HCT116 (cell line): Measurements from ENCODE around the gene MAP3K4. TPM values are rescaled to one million over a fixed set of nuclear protein-coding genes. Genes with fewer than 3 reads are reported as not detected.

Experiments
- ATAC-seq: fragments of 200-7000 bp; cut with Tn5 transposase; 2 replicates; pipeline ENCODE4 v1.9.1; 2020; ENCODE audit warnings: mild to moderate bottlenecking, moderate library complexity
- BruUV-seq: library from RNA; stranded (reverse); fragments of 400-500 nt; replicated peaks from 2 replicates; lab custom pipeline; 2021; lab: Mats Ljungman, UMichigan
- CTCF ChIA-PET: fragments of 300-600 bp; sonication (Branson Sonifier 250); formaldehyde crosslinking; loops from one replicate; lab custom pipeline; 2021; ENCODE audit warnings: antibody characterized with exemption; lab: Charles Lee
- POLR2A ChIA-PET: fragments of 300-600, 350-600 bp; sonication (Branson Sonifier 250); formaldehyde crosslinking; loops from one replicate; lab custom pipeline; 2021; ENCODE audit warnings: antibody characterized with exemption; lab: Charles Lee
- RAD21 ChIA-PET, 2 experiments: fragments of 300-600 bp; sonication (Branson Sonifier 250); formaldehyde crosslinking; loops; one replicate each; lab custom pipeline; 2023; ENCODE audit warnings: low total read pairs in 2 of 2; ENCODE audit not compliant: uncharacterized antibody in 2 of 2, unreplicated experiment in 2 of 2, low non-redundant PET in 1 of 2; lab: Charles Lee
- DNase-seq: peaks from one replicate; pipeline ENCODE4 v3.0.0-alpha.2; 2010; ENCODE audit warnings: low read depth, low spot score
- H2AFZ ChIP-seq: fragments of 200-600 bp; shearing (Covaris generic), sonication (generic); 2 replicates; pipeline ENCODE4 v1.6.1; 2017; ENCODE audit warnings: low read depth, mixed run types, mixed read lengths, antibody characterized with exemption, low read length; ENCODE audit not compliant: poor library complexity, severe bottlenecking
- H3K27ac ChIP-seq: 2 replicates; pipeline ENCODE4 v1.5.1; 2012; ENCODE audit warnings: low read depth, low read length
- H3K27me3 ChIP-seq: fragments of 200-600 bp; sonication (generic); 2 replicates; pipeline ENCODE4 v1.6.1; 2016; ENCODE audit warnings: mixed run types, low read length, mixed read lengths; ENCODE audit not compliant: insufficient read depth
- H3K36me3 ChIP-seq, 2 experiments: fragments of 200-500 bp in 1 of 2; fragments of 200-600 bp in 1 of 2; sonication (Bioruptor generic) in 1 of 2; sonication (generic) in 1 of 2; 2 replicates each; pipeline versions ENCODE4 v1.5.1 to v1.6.1; 2014 to 2016; ENCODE audit warnings: low read length in 2 of 2, inconsistent platforms in 1 of 2, mixed read lengths in 1 of 2, mixed run types in 1 of 2; ENCODE audit not compliant: insufficient read depth in 2 of 2, control insufficient read depth in 1 of 2
- H3K4me1 ChIP-seq, 2 experiments: fragments of 200-600 bp in 1 of 2; sonication (generic) in 1 of 2; 2 replicates each; pipeline versions ENCODE4 v1.5.1 to v1.6.1; 2012 to 2017; ENCODE audit warnings: low read length in 2 of 2, inconsistent platforms in 1 of 2, mild to moderate bottlenecking in 1 of 2, mixed read lengths in 1 of 2, mixed run types in 1 of 2, moderate library complexity in 1 of 2; ENCODE audit not compliant: insufficient read depth in 2 of 2, control insufficient read depth in 1 of 2
- H3K4me2 ChIP-seq: fragments of 200-600 bp; sonication (generic); 2 replicates; pipeline ENCODE4 v1.6.1; 2017; ENCODE audit warnings: mixed run types, low read length, mixed read lengths
- H3K4me3 ChIP-seq, 2 experiments: fragments of 200-600 bp in 1 of 2; sonication (generic) in 1 of 2; replicated peaks in 1 of 2; 2 replicates each; pipeline ENCODE4 v1.5.1; 2011 to 2016; ENCODE audit warnings: low read length in 2 of 2, control low read depth in 1 of 2, low read depth in 1 of 2, mild to moderate bottlenecking in 1 of 2, mixed read lengths in 1 of 2, mixed run types in 1 of 2
- H3K79me2 ChIP-seq: fragments of 200-600 bp; sonication (generic); 2 replicates; pipeline ENCODE4 v1.6.1; 2017; ENCODE audit warnings: mild to moderate bottlenecking, mixed run types, low read length, moderate library complexity, mixed read lengths; ENCODE audit not compliant: insufficient read depth
- H3K9ac ChIP-seq: fragments of 200-600 bp; sonication (generic); 2 replicates; pipeline ENCODE4 v1.6.1; 2016; ENCODE audit warnings: low read length, mixed read lengths
- H3K9me2 ChIP-seq: fragments of 200-600 bp; sonication (generic), shearing (Covaris generic); 2 replicates; pipeline ENCODE4 v1.6.1; 2017; ENCODE audit warnings: mixed run types, mild to moderate bottlenecking, moderate library complexity; ENCODE audit not compliant: insufficient read depth
- H3K9me3 ChIP-seq, 2 experiments: fragments of 200-500 bp in 1 of 2; fragments of 200-600 bp in 1 of 2; sonication (Bioruptor generic) in 1 of 2; sonication (generic) in 1 of 2; 2 replicates each; pipeline ENCODE4 v1.6.1; 2014 to 2017; ENCODE audit warnings: low read length in 2 of 2, mixed read lengths in 2 of 2, inconsistent platforms in 1 of 2, low read depth in 1 of 2, mild to moderate bottlenecking in 1 of 2, mixed run types in 1 of 2, moderate library complexity in 1 of 2; ENCODE audit not compliant: control insufficient read depth in 1 of 2, insufficient read depth in 1 of 2
- H4K20me1 ChIP-seq: fragments of 200-600 bp; sonication (generic), shearing (Covaris generic); 2 replicates; pipeline ENCODE4 v1.6.1; 2017; ENCODE audit warnings: mixed run types, mild to moderate bottlenecking, moderate library complexity; ENCODE audit not compliant: insufficient read depth
- CBX3 ChIP-seq: IDR thresholded peaks from 2 replicates; pipeline ENCODE4 v1.6.1; 2012; ENCODE audit warnings: low read depth
- CEBPB ChIP-seq: IDR thresholded peaks from 2 replicates; pipeline ENCODE4 v1.6.1; 2012; ENCODE audit warnings: low read depth
- EGR1 ChIP-seq: IDR thresholded peaks from 2 replicates; pipeline ENCODE4 v1.6.1; 2012; ENCODE audit warnings: low read depth
- FOSL1 ChIP-seq: IDR thresholded peaks from 2 replicates; pipeline ENCODE4 v1.6.1; 2012; ENCODE audit warnings: low read depth
- JUND ChIP-seq: IDR thresholded peaks from 2 replicates; pipeline ENCODE4 v1.6.1; 2012
- POLR2A ChIP-seq: IDR thresholded peaks from 2 replicates; pipeline ENCODE4 v1.7.0; 2011; ENCODE audit warnings: borderline replicate concordance; ENCODE audit not compliant: insufficient read depth, insufficient read length; ENCODE audit errors: extremely low read depth
- POLR2AphosphoS5 ChIP-seq: IDR thresholded peaks from 2 replicates; pipeline ENCODE4 v1.6.1; 2011; ENCODE audit warnings: mild to moderate bottlenecking, low read depth, low read length, moderate library complexity
- RAD21 ChIP-seq: IDR thresholded peaks from 2 replicates; pipeline ENCODE4 v1.6.1; 2012; ENCODE audit warnings: low read depth, mild to moderate bottlenecking
- SP1 ChIP-seq: IDR thresholded peaks from 2 replicates; pipeline ENCODE4 v1.6.1; 2012; ENCODE audit warnings: low read depth
- SRF ChIP-seq: IDR thresholded peaks from 2 replicates; pipeline ENCODE4 v1.6.1; 2012; ENCODE audit warnings: low read depth
- YY1 ChIP-seq: IDR thresholded peaks from 2 replicates; pipeline ENCODE4 v1.6.1; 2011; ENCODE audit warnings: low read length, low read depth, moderate library complexity, mild to moderate bottlenecking; ENCODE audit not compliant: insufficient replicate concordance; ENCODE audit errors: extremely low read depth
- ZNF274 ChIP-seq: fragments of 200-500 bp; sonication (Bioruptor generic); IDR thresholded peaks from 2 replicates; pipeline ENCODE4 v1.6.1; 2014; ENCODE audit warnings: mild to moderate bottlenecking, low read depth, low read length, inconsistent platforms
- intact Hi-C: fragments of 100-400 bp; cut with micrococcal nuclease; formaldehyde crosslinking; loops from 2 replicates; pipeline ENCODE4 v1.10.0; 2022
- total RNA-seq: library from RNA; stranded (reverse); gene quantifications from one replicate; pipeline ENCODE4 v1.2.1, GENCODE V29; 2021; ENCODE audit not compliant: unreplicated experiment
- TF ChIP-seq, protein P1 (sequence below): IDR thresholded peaks from 2 replicates; pipeline ENCODE4 v1.6.1; 2012; ENCODE audit warnings: low read depth
- TF ChIP-seq, protein P2 (sequence below): IDR thresholded peaks from 2 replicates; pipeline ENCODE4 v1.6.1; 2012
- TF ChIP-seq, protein P3 (sequence below), 3 experiments: fragments of 200-600 bp in 1 of 3; sonication (generic) in 1 of 3; IDR thresholded peaks in 2 of 3; conservative IDR thresholded peaks in 1 of 3; 2 replicates each; pipeline ENCODE4 v1.5.1; 2012 to 2017; ENCODE audit warnings: low read depth in 2 of 3, low read length in 2 of 3, antibody characterized with exemption in 1 of 3, borderline replicate concordance in 1 of 3, control low read depth in 1 of 3, mild to moderate bottlenecking in 1 of 3, mixed read lengths in 1 of 3, mixed run types in 1 of 3, moderate library complexity in 1 of 3; ENCODE audit not compliant: insufficient read depth in 1 of 3
- TF ChIP-seq, protein P4 (sequence below): IDR thresholded peaks from 2 replicates; pipeline ENCODE4 v1.6.1; 2012
- TF ChIP-seq, protein P5 (sequence below): IDR thresholded peaks from 2 replicates; pipeline ENCODE4 v1.6.1; 2011; ENCODE audit warnings: mild to moderate bottlenecking, low read length, moderate library complexity; ENCODE audit not compliant: insufficient replicate concordance; ENCODE audit errors: extremely low read depth

The MAP3K4 gene
- total RNA-seq, 1 experiment from 2014 or later, result 46.5 TPM

DNA sequence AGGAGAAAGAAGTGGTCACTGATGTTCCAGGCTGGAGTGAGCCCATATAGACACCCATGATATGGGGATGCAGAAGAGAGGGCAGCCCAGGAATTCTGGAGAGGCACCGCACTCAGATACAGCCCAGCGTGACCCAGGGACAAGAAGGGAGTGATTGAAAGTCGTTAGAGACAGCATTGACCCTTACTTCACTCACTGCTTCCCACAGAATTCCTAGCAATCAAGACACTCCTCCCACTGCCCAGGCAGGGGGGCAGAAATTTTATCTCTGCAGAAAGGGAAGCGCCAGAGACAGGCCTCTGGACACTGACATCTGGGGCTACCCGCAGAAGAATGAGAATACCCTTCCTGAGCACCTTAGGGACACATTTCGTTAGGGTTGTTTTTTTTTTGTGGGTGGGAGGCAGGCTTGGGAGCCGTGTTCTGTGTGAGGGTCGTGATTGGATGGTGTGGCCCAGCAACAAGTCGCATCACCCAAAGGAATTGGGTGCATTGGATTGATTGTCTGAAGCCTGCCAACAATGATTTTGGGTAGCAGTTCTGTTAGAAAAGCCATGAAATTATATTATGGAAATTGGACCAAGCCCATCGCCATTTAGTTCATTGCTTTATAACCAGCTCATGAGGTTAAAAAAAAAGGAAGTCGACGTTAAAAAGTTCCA lies 45.9 kb upstream of the MAP3K4 start:
- no peaks in the 10 kb centered on the region for H3K36me3 ChIP-seq
- no peak overlapping the region for H3K27ac ChIP-seq
- no peak for DNase-seq
- ATAC-seq, result peak; percentile 61; the same call in 1 of the 2 replicates
- no peaks in the 10 kb centered on the region for H3K9me3 ChIP-seq
- no peaks in the 10 kb centered on the region for H3K9me2 ChIP-seq
- no peaks in the 10 kb centered on the region for H3K27me3 ChIP-seq
- POLR2A ChIA-PET, result no interaction called here
- H3K4me1 ChIP-seq, result no peaks in the 10 kb centered on the region
- RAD21 ChIA-PET, result no interaction called here
- H3K9ac ChIP-seq, result no peak overlapping the region
- TF ChIP-seq SRF, result no peak
- no peak for TF ChIP-seq YY1
- no peak for TF ChIP-seq ZNF274
- TF ChIP-seq RAD21, result no peak
- no peak for TF ChIP-seq CEBPB
- no peak for TF ChIP-seq JUND
- no peak for TF ChIP-seq SP1
- TF ChIP-seq, protein P1, sequence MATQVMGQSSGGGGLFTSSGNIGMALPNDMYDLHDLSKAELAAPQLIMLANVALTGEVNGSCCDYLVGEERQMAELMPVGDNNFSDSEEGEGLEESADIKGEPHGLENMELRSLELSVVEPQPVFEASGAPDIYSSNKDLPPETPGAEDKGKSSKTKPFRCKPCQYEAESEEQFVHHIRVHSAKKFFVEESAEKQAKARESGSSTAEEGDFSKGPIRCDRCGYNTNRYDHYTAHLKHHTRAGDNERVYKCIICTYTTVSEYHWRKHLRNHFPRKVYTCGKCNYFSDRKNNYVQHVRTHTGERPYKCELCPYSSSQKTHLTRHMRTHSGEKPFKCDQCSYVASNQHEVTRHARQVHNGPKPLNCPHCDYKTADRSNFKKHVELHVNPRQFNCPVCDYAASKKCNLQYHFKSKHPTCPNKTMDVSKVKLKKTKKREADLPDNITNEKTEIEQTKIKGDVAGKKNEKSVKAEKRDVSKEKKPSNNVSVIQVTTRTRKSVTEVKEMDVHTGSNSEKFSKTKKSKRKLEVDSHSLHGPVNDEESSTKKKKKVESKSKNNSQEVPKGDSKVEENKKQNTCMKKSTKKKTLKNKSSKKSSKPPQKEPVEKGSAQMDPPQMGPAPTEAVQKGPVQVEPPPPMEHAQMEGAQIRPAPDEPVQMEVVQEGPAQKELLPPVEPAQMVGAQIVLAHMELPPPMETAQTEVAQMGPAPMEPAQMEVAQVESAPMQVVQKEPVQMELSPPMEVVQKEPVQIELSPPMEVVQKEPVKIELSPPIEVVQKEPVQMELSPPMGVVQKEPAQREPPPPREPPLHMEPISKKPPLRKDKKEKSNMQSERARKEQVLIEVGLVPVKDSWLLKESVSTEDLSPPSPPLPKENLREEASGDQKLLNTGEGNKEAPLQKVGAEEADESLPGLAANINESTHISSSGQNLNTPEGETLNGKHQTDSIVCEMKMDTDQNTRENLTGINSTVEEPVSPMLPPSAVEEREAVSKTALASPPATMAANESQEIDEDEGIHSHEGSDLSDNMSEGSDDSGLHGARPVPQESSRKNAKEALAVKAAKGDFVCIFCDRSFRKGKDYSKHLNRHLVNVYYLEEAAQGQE, result no peak
- TF ChIP-seq, protein P2, sequence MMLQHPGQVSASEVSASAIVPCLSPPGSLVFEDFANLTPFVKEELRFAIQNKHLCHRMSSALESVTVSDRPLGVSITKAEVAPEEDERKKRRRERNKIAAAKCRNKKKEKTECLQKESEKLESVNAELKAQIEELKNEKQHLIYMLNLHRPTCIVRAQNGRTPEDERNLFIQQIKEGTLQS, result no peak
- TF ChIP-seq, protein P3, sequence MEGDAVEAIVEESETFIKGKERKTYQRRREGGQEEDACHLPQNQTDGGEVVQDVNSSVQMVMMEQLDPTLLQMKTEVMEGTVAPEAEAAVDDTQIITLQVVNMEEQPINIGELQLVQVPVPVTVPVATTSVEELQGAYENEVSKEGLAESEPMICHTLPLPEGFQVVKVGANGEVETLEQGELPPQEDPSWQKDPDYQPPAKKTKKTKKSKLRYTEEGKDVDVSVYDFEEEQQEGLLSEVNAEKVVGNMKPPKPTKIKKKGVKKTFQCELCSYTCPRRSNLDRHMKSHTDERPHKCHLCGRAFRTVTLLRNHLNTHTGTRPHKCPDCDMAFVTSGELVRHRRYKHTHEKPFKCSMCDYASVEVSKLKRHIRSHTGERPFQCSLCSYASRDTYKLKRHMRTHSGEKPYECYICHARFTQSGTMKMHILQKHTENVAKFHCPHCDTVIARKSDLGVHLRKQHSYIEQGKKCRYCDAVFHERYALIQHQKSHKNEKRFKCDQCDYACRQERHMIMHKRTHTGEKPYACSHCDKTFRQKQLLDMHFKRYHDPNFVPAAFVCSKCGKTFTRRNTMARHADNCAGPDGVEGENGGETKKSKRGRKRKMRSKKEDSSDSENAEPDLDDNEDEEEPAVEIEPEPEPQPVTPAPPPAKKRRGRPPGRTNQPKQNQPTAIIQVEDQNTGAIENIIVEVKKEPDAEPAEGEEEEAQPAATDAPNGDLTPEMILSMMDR (IDR thresholded peaks at IDR 0.05 in 2 of 3, conservative IDR thresholded peaks at IDR 0.05 in 1 of 3; ENCODE audit: borderline replicate concordance in 1 of 3, insufficient read depth in 1 of 3, low read depth in 2 of 3, low read length in 2 of 3), result no peak
- TF ChIP-seq POLR2A, result no peak
- TF ChIP-seq EGR1, result no peak
- TF ChIP-seq, protein P4, sequence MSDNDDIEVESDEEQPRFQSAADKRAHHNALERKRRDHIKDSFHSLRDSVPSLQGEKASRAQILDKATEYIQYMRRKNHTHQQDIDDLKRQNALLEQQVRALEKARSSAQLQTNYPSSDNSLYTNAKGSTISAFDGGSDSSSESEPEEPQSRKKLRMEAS, result no peak
- TF ChIP-seq CBX3, result no peak
- TF ChIP-seq POLR2AphosphoS5, result no peak
- TF ChIP-seq, protein P5, sequence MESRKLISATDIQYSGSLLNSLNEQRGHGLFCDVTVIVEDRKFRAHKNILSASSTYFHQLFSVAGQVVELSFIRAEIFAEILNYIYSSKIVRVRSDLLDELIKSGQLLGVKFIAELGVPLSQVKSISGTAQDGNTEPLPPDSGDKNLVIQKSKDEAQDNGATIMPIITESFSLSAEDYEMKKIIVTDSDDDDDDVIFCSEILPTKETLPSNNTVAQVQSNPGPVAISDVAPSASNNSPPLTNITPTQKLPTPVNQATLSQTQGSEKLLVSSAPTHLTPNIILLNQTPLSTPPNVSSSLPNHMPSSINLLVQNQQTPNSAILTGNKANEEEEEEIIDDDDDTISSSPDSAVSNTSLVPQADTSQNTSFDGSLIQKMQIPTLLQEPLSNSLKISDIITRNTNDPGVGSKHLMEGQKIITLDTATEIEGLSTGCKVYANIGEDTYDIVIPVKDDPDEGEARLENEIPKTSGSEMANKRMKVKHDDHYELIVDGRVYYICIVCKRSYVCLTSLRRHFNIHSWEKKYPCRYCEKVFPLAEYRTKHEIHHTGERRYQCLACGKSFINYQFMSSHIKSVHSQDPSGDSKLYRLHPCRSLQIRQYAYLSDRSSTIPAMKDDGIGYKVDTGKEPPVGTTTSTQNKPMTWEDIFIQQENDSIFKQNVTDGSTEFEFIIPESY, result no peak
- TF ChIP-seq FOSL1, result no peak
- TF ChIP-seq, all 23 proteins: peak for 0
- no TSS peak for BruUV-seq
- no peak overlapping the region for H2AFZ ChIP-seq
- no peaks in the 10 kb centered on the region for H3K79me2 ChIP-seq
- H3K4me2 ChIP-seq, result no peak overlapping the region
- intact Hi-C loops, result no loop called here
- H4K20me1 ChIP-seq, result no peaks in the 10 kb centered on the region
- no peak overlapping the region for H3K4me3 ChIP-seq
- CTCF ChIA-PET, result no interaction called here
